GM13977 (cell line): ENCODE data around the gene CEACAM4.

ENCODE experiments used
- DNase-seq: peaks from one replicate; pipeline ENCODE4 v3.0.0; 2012; ENCODE audit warnings: low spot score
- CTCF ChIP-seq: IDR thresholded peaks from 2 replicates; pipeline ENCODE4 v1.5.1; 2012; ENCODE audit warnings: mild to moderate bottlenecking, control low read depth; ENCODE audit not compliant: insufficient read depth; ENCODE audit errors: extremely low read depth, missing control alignments
- in situ Hi-C: fragments of 300-500 bp; cut with MboI; formaldehyde crosslinking; loops from one replicate; pipeline ENCODE4 v1.12.0; 2022; ENCODE audit warnings: low sequenced_read_pairs, low pct_unique_long_range_greater_than_20kb, mixed read lengths, inconsistent platforms; ENCODE audit not compliant: unreplicated experiment

Gene CEACAM4

GRCh38 chr19:41599175-41599966, 27.5 kb downstream of the CEACAM4 start:
- in situ Hi-C loops = no loop called here

GRCh38 chr19:41597600-41598041, 29.3 kb downstream of the CEACAM4 start:
- in situ Hi-C loops = no loop called here
- peak; percentile 92 for TF ChIP-seq CTCF
- peak; percentile 88 for DNase-seq

More at GRCh38 chr19:41599175-41599966, 27.5 kb downstream of the CEACAM4 start:
- TF ChIP-seq CTCF = no peak
- no peak for DNase-seq

- no peak for DNase-seq
- no peak for TF ChIP-seq CTCF
- in situ Hi-C loops = no loop called here
Observed at GRCh38 chr19:41595890-41596280, 31.0 kb downstream of the CEACAM4 start.

DNA sequence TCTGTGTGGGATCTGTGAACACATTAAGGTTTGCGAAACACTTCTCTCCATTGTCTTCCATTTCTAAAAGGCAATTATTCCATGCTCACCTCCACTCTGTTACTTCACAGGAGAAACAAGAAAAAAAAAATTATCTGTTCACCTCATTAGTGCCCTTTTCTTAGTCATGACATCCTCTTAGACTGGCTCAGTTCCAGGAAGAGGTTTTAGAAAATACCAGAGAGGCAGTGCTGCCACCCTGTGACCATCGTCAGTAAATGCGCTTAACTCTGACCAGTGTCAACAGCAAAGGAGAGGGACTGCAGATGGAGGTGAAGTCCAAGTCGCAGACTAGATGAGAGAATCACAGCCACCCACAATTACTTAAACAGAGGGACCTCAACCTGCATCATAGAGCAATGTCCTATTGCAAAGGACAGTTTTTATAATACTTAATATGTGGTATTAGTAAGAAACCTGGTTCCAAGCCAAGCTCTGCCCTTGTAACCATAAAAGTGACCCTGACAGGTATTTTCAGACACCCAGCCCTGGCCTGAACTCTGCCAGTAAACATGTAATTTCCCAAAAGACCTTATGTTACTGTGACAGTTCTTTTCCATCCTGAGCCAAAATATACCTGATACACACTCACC, 31.5 kb downstream of the CEACAM4 start:
- in situ Hi-C loops = no loop called here
- peak; percentile 79 for DNase-seq
- peak; percentile 86 for TF ChIP-seq CTCF

GRCh38 chr19:41591951-41592562, 34.8 kb downstream of the CEACAM4 start:
- DNase-seq = no peak
- TF ChIP-seq CTCF = no peak
- in situ Hi-C loops = no loop called here

DNA sequence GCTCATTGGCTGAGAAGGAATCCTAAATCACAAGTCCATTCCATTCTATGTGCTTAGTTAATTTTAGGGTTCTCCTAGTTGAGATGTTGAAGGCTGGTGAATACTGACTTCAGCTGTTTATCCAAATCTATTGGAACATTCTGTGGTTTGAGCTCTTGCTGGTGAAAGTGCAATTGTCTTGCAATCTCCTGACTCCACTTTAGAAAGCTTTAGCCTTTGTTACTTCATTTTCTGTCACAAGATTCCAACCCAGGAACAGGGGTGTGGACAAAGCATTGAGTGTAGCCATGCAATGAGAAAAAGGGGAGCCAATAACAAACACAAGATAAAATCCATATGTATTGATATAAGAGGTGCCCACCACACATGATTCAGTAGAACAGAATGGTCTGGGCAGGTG, 35.9 kb downstream of the CEACAM4 start:
- DNase-seq = no peak
- TF ChIP-seq CTCF = no peak
- in situ Hi-C loops = no loop called here
